CD8-positive, alpha-beta memory T cell (primary cell): ENCODE results near the gene CNTN5. TPM values are rescaled to one million over a fixed set of nuclear protein-coding genes. Genes with fewer than 3 reads are reported as not detected.

Experiments used
- CTCF ChIA-PET: fragments of 350-600 bp; sonication (Branson Sonifier 250); formaldehyde crosslinking; loops from one replicate; lab custom pipeline; 2021; ENCODE audit warnings: antibody characterized with exemption; lab: Charles Lee
- POLR2A ChIA-PET: fragments of 350-600 bp; sonication (Branson Sonifier 250); formaldehyde crosslinking; loops from one replicate; lab custom pipeline; 2021; ENCODE audit warnings: antibody characterized with exemption; lab: Charles Lee
- DNase-seq, 5 donors: peaks; one replicate each; pipeline versions ENCODE4 v3.0.0 to v3.0.0-alpha.2; 2020 to 2022; ENCODE audit warnings: mixed read lengths in 1 of 5
- H3K27ac ChIP-seq: one replicate; pipeline ENCODE4 v1.7.0; 2013; ENCODE audit warnings: low read depth, mild to moderate bottlenecking, low read length, moderate library complexity
- H3K27me3 ChIP-seq: 2 replicates; pipeline ENCODE4 v1.7.0; 2013; ENCODE audit warnings: low read length, mild to moderate bottlenecking; ENCODE audit not compliant: insufficient read depth, poor library complexity, severe bottlenecking
- H3K36me3 ChIP-seq: 2 replicates; pipeline ENCODE4 v1.7.0; 2013; ENCODE audit warnings: mild to moderate bottlenecking, low read length, moderate library complexity; ENCODE audit not compliant: insufficient read depth
- H3K4me1 ChIP-seq: 2 replicates; pipeline ENCODE4 v1.7.0; 2013; ENCODE audit warnings: mild to moderate bottlenecking, low read length, moderate library complexity; ENCODE audit not compliant: insufficient read depth
- H3K4me3 ChIP-seq: 2 replicates; pipeline ENCODE4 v1.7.0; 2013; ENCODE audit warnings: mild to moderate bottlenecking, low read length
- H3K9me3 ChIP-seq: 2 replicates; pipeline ENCODE4 v1.7.0; 2013; ENCODE audit warnings: mild to moderate bottlenecking, low read length
- H3K27ac Mint-ChIP-seq, 8 donors: one replicate each; pipeline ENCODE4 v1.8.0; 2020 to 2021; ENCODE audit warnings: mixed read lengths in 8 of 8, mild to moderate bottlenecking in 6 of 8, inconsistent platforms in 3 of 8, moderate library complexity in 3 of 8
- H3K27me3 Mint-ChIP-seq, 2 donors: one replicate each; pipeline ENCODE4 v1.8.0; 2020 to 2021; ENCODE audit warnings: mixed read lengths in 2 of 2, mild to moderate bottlenecking in 1 of 2, moderate library complexity in 1 of 2
- H3K36me3 Mint-ChIP-seq, 3 donors: one replicate each; pipeline ENCODE4 v1.8.0; 2020 to 2021; ENCODE audit warnings: mixed read lengths in 3 of 3, inconsistent platforms in 1 of 3, mild to moderate bottlenecking in 1 of 3
- H3K4me1 Mint-ChIP-seq, 3 donors: one replicate each; pipeline ENCODE4 v1.8.0; 2020 to 2021; ENCODE audit warnings: mixed read lengths in 3 of 3, inconsistent platforms in 1 of 3, mild to moderate bottlenecking in 1 of 3
- H3K4me3 Mint-ChIP-seq, 7 donors: one replicate each; pipeline ENCODE4 v1.8.0; 2020 to 2021; ENCODE audit warnings: mixed read lengths in 7 of 7, mild to moderate bottlenecking in 6 of 7, moderate library complexity in 4 of 7, inconsistent platforms in 2 of 7
- H3K9me3 Mint-ChIP-seq, 5 donors: one replicate each; pipeline ENCODE4 v1.8.0; 2020 to 2022; ENCODE audit warnings: mixed read lengths in 5 of 5, mild to moderate bottlenecking in 3 of 5, moderate library complexity in 2 of 5, inconsistent platforms in 1 of 5
- polyA plus RNA-seq: library from polyadenylated mRNA; unstranded; fragments of 300-500 nt; fragmentation: Illumina TruSeq; gene quantifications from one replicate; pipeline ENCODE4 v1.2.3, GENCODE V29; 2021
- total RNA-seq, 2 experiments: library from RNA; stranded (reverse); gene quantifications; one replicate each; pipeline ENCODE4 v1.2.3, GENCODE V29; 2021

Gene CNTN5
- total and polyA plus RNA-seq, 3 experiments from 2014 or later = not detected

- H3K4me3 ChIP-seq = no peak overlapping the region
- no peak for DNase-seq
- Mint-ChIP-seq H3K27me3 (no peaks in the 10 kb centered on the region), H3K27ac (no peak overlapping the region), H3K4me1 (no peaks in the 10 kb centered on the region), H3K9me3 (peaks cover 19 to 48% (median 36%) of the 10 kb centered on the region in 5 donors), H3K4me3 (no peak overlapping the region), H3K36me3 (no peaks in the 10 kb centered on the region)
- H3K27ac ChIP-seq = no peak overlapping the region
- H3K9me3 ChIP-seq = peaks cover 4% of the 10 kb centered on the region
- ChIA-PET CTCF (no interaction called here), POLR2A (no interaction called here)
- no peaks in the 10 kb centered on the region for H3K36me3 ChIP-seq
- H3K27me3 ChIP-seq = no peaks in the 10 kb centered on the region
- no peaks in the 10 kb centered on the region for H3K4me1 ChIP-seq
Observed at GRCh38 chr11:99901175-99901574, 880.4 kb downstream of the CNTN5 start.

GRCh38 chr11:99911116-99911515 is 890.4 kb downstream of the CNTN5 start:
- ChIA-PET CTCF (no interaction called here), POLR2A (no interaction called here)
- Histone ChIP-seq H3K9me3 (no peaks in the 10 kb centered on the region), H3K27me3 (no peaks in the 10 kb centered on the region), H3K36me3 (no peaks in the 10 kb centered on the region), H3K4me3 (no peak overlapping the region), H3K4me1 (no peaks in the 10 kb centered on the region), H3K27ac (no peak overlapping the region)
- H3K9me3 Mint-ChIP-seq = peaks cover 5 to 51% (median 8%) of the 10 kb centered on the region in 5 donors
- no peak overlapping the region for H3K27ac Mint-ChIP-seq
- DNase-seq = no peak
- H3K4me3 Mint-ChIP-seq = no peak overlapping the region
- no peaks in the 10 kb centered on the region for H3K4me1 Mint-ChIP-seq
- H3K27me3 Mint-ChIP-seq = no peaks in the 10 kb centered on the region
- H3K36me3 Mint-ChIP-seq = no peaks in the 10 kb centered on the region

DNA sequence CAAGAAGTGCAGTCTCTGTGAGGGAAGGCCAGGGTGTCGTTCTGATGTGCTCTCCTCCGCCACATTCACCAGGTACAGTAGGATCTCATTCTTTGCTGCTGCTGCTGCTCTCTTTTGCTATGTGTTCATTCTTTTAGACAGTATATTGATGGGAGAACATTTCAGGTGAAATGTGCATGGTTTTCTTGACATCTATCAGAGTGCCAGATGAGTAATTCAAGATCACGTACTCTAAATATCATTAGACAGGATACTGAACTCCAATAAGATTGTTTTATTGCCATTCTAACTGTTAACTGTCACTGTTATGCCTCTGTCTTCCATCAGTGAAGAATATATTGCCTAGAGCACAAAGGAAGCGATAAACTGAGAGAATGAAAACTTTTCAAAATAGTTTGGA is 895.3 kb downstream of the CNTN5 start:
- no peaks in the 10 kb centered on the region for H3K9me3 ChIP-seq
- Mint-ChIP-seq H3K4me1 (no peaks in the 10 kb centered on the region), H3K27ac (no peak overlapping the region), H3K4me3 (no peak overlapping the region), H3K36me3 (no peaks in the 10 kb centered on the region), H3K27me3 (no peaks in the 10 kb centered on the region), H3K9me3 (peaks cover 8 to 65% (median 15%) of the 10 kb centered on the region in 5 donors)
- ChIA-PET POLR2A (no interaction called here), CTCF (no interaction called here)
- no peak overlapping the region for H3K27ac ChIP-seq
- H3K4me1 ChIP-seq = no peaks in the 10 kb centered on the region
- H3K36me3 ChIP-seq = no peaks in the 10 kb centered on the region
- no peaks in the 10 kb centered on the region for H3K27me3 ChIP-seq
- no peak overlapping the region for H3K4me3 ChIP-seq
- no peak for DNase-seq

- Mint-ChIP-seq H3K27me3 (no peaks in the 10 kb centered on the region), H3K4me1 (no peaks in the 10 kb centered on the region), H3K9me3 (peaks cover 14 to 48% (median 19%) of the 10 kb centered on the region in 5 donors), H3K36me3 (no peaks in the 10 kb centered on the region), H3K27ac (no peak overlapping the region), H3K4me3 (no peak overlapping the region)
- DNase-seq = no peak
- CTCF ChIA-PET = no interaction called here
- H3K36me3 ChIP-seq = no peaks in the 10 kb centered on the region
- no peaks in the 10 kb centered on the region for H3K4me1 ChIP-seq
- POLR2A ChIA-PET = no interaction called here
- H3K4me3 ChIP-seq = no peak overlapping the region
- no peaks in the 10 kb centered on the region for H3K27me3 ChIP-seq
- no peak overlapping the region for H3K27ac ChIP-seq
- no peaks in the 10 kb centered on the region for H3K9me3 ChIP-seq
Observed at GRCh38 chr11:99918761-99919160, 898.0 kb downstream of the CNTN5 start.

DNA sequence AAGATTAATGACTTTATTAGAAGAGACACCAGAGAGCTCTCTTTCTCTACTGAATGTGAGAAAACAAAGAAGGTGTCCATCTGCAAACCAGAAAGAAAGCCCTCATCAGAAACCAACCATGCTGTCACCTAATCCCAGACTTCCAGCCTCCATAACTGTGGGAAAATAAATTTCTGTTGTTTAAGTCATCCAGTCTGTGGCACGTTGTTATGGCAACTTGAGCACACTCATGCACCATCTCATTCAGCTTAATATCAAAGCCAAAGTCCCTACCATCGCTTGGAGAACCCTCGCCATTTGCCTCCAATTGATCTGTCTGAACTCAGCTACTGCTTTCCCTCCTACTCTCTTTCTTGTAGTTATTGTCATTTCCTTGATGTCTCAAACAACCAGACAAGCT is 900.2 kb downstream of the CNTN5 start:
- H3K4me3 ChIP-seq = no peak overlapping the region
- ChIA-PET CTCF (no interaction called here), POLR2A (interaction anchor here (0.9 kb wide), 1 partner anchor 25 kb away, joined by 3 read pairs; no protein-coding TSS in a partner anchor)
- no peaks in the 10 kb centered on the region for H3K9me3 ChIP-seq
- no peaks in the 10 kb centered on the region for H3K36me3 Mint-ChIP-seq
- no peaks in the 10 kb centered on the region for H3K4me1 ChIP-seq
- H3K4me1 Mint-ChIP-seq = no peaks in the 10 kb centered on the region
- H3K27me3 Mint-ChIP-seq = no peaks in the 10 kb centered on the region
- H3K36me3 ChIP-seq = no peaks in the 10 kb centered on the region
- no peak overlapping the region for H3K4me3 Mint-ChIP-seq
- DNase-seq = no peak
- no peak overlapping the region for H3K27ac ChIP-seq
- H3K27ac Mint-ChIP-seq = no peak overlapping the region
- no peaks in the 10 kb centered on the region for H3K27me3 ChIP-seq
- peaks cover 17 to 52% (median 22%) of the 10 kb centered on the region in 5 donors for H3K9me3 Mint-ChIP-seq

GRCh38 chr11:99925968-99926367 is 905.2 kb downstream of the CNTN5 start:
- no peak overlapping the region for H3K4me3 Mint-ChIP-seq
- H3K4me1 ChIP-seq = no peaks in the 10 kb centered on the region
- H3K36me3 ChIP-seq = no peaks in the 10 kb centered on the region
- H3K27me3 ChIP-seq = no peaks in the 10 kb centered on the region
- H3K36me3 Mint-ChIP-seq = no peaks in the 10 kb centered on the region
- no peak overlapping the region for H3K27ac Mint-ChIP-seq
- H3K27me3 Mint-ChIP-seq = no peaks in the 10 kb centered on the region
- H3K4me1 Mint-ChIP-seq = no peaks in the 10 kb centered on the region
- H3K27ac ChIP-seq = no peak overlapping the region
- H3K9me3 ChIP-seq = peaks cover 6% of the 10 kb centered on the region
- peaks cover 15 to 26% (median 21%) of the 10 kb centered on the region in 5 donors for H3K9me3 Mint-ChIP-seq
- ChIA-PET POLR2A (no interaction called here), CTCF (no interaction called here)
- DNase-seq = no peak
- H3K4me3 ChIP-seq = no peak overlapping the region

DNA sequence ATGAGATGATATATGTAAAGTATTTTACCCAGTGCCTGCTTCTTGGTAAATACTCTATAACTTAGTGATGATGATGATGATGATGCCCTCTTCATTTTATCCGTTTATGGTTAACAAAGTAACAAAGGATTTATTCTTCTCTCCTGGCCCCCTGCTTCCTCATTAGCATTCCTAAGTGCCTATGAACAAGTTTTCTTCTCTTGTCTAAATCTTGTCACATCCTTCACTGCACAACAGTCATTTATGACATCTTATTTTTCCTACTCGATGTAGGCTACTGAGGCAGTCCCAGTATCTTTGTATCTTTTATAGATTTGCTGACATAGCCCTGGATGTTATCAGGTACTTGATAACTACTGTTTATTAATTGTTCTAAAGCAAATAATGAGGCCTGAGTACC is 911.9 kb downstream of the CNTN5 start:
- no peak for DNase-seq
- no peaks in the 10 kb centered on the region for H3K27me3 ChIP-seq
- Mint-ChIP-seq H3K4me3 (no peak overlapping the region), H3K9me3 (peaks cover 8 to 21% (median 16%) of the 10 kb centered on the region in 5 donors), H3K27me3 (peaks cover 0 to 2% of the 10 kb centered on the region in 2 donors), H3K4me1 (no peaks in the 10 kb centered on the region), H3K27ac (no peak overlapping the region), H3K36me3 (no peaks in the 10 kb centered on the region)
- no peak overlapping the region for H3K4me3 ChIP-seq
- no peaks in the 10 kb centered on the region for H3K4me1 ChIP-seq
- CTCF ChIA-PET = no interaction called here
- no peak overlapping the region for H3K27ac ChIP-seq
- peaks cover 6% of the 10 kb centered on the region for H3K9me3 ChIP-seq
- H3K36me3 ChIP-seq = no peaks in the 10 kb centered on the region
- POLR2A ChIA-PET = no interaction called here

GRCh38 chr11:99934008-99934407 is 913.3 kb downstream of the CNTN5 start:
- H3K27ac ChIP-seq = no peak overlapping the region
- peaks cover 0 to 2% of the 10 kb centered on the region in 2 donors for H3K27me3 Mint-ChIP-seq
- ChIA-PET POLR2A (no interaction called here), CTCF (no interaction called here)
- DNase-seq = no peak
- no peaks in the 10 kb centered on the region for H3K36me3 ChIP-seq
- H3K9me3 ChIP-seq = peaks cover 6% of the 10 kb centered on the region
- H3K4me3 Mint-ChIP-seq = no peak overlapping the region
- no peaks in the 10 kb centered on the region for H3K36me3 Mint-ChIP-seq
- H3K4me1 Mint-ChIP-seq = no peaks in the 10 kb centered on the region
- H3K9me3 Mint-ChIP-seq = peaks cover 3 to 17% (median 11%) of the 10 kb centered on the region in 5 donors
- no peak overlapping the region for H3K4me3 ChIP-seq
- no peak overlapping the region for H3K27ac Mint-ChIP-seq
- no peaks in the 10 kb centered on the region for H3K27me3 ChIP-seq
- no peaks in the 10 kb centered on the region for H3K4me1 ChIP-seq

DNA sequence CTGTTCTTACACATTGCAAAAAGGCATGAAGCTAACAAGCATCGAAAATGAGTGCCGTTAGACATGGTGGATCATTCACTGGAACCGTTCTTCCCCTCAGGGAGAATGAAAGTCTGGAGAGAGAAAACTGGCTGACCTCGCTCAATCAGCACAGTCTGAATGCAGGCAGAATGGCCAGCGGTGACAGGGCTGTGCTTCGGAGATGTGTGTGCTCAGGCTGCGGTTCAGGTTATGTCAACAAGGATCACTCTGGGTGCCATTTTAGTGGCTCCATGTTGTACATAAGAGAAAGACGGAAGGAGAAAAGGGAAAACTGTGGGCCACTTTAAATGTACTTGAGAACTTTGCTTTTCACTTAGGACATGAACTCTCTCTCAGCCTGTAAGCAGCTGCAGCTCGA is 916.6 kb downstream of the CNTN5 start:
- no peak overlapping the region for H3K27ac ChIP-seq

More for the DNA sequence above, 916.6 kb downstream of the CNTN5 start:
- Histone ChIP-seq H3K9me3 (no peaks in the 10 kb centered on the region), H3K4me3 (no peak overlapping the region), H3K27me3 (no peaks in the 10 kb centered on the region), H3K4me1 (no peaks in the 10 kb centered on the region), H3K36me3 (no peaks in the 10 kb centered on the region)
- H3K27ac Mint-ChIP-seq = no peak overlapping the region
- DNase-seq = no peak
- ChIA-PET POLR2A (no interaction called here), CTCF (no interaction called here)
- peaks cover 0 to 2% of the 10 kb centered on the region in 2 donors for H3K27me3 Mint-ChIP-seq
- peaks cover under 1 to 14% (median 8%) of the 10 kb centered on the region in 5 donors for H3K9me3 Mint-ChIP-seq
- no peaks in the 10 kb centered on the region for H3K36me3 Mint-ChIP-seq
- no peak overlapping the region for H3K4me3 Mint-ChIP-seq
- no peaks in the 10 kb centered on the region for H3K4me1 Mint-ChIP-seq
